H1 (cell line): ENCODE measurements around the gene TGM1. TPM values are rescaled to one million over a fixed set of nuclear protein-coding genes. Genes with fewer than 3 reads are reported as not detected.

Source experiments
- CHD2 ChIP-seq: IDR thresholded peaks from 2 replicates; pipeline ENCODE4 v1.6.1; 2012; ENCODE audit warnings: low read length, improper control_type of control experiment
- CTBP2 ChIP-seq: IDR thresholded peaks from 2 replicates; pipeline ENCODE4 v1.7.0; 2011; ENCODE audit warnings: borderline replicate concordance, mild to moderate bottlenecking, moderate library complexity, mixed read lengths, low read length; ENCODE audit not compliant: insufficient read depth, insufficient read length
- FOSL1 ChIP-seq: IDR thresholded peaks from 2 replicates; pipeline ENCODE4 v1.6.1; 2011; ENCODE audit warnings: mild to moderate bottlenecking, low read depth, low read length, moderate library complexity; ENCODE audit not compliant: insufficient read depth
- JUN ChIP-seq: IDR thresholded peaks from 2 replicates; pipeline ENCODE4 v1.6.1; 2011; ENCODE audit warnings: low read depth, mild to moderate bottlenecking, improper control_type of control experiment, low read length
- SIX5 ChIP-seq: IDR thresholded peaks from 2 replicates; pipeline ENCODE4 v1.6.1; 2011; ENCODE audit warnings: mild to moderate bottlenecking, low read depth, low read length
- TAF7 ChIP-seq: optimal IDR thresholded peaks from 2 replicates; pipeline ENCODE3; 2011; ENCODE audit warnings: low read depth, mild to moderate bottlenecking, inconsistent platforms, low read length, moderate library complexity, borderline replicate concordance
- polyA plus RNA-seq, 7 experiments: library from polyadenylated mRNA; depleted of rRNA in 3 of 7; stranded (reverse) in 5 of 7; unstranded in 2 of 7; fragments of >200 nt in 5 of 7; fragments of 200-250 nt in 2 of 7; gene quantifications; 1 replicate in 5 of 7; 2 replicates in 1 of 7; 4 replicates in 1 of 7; pipeline versions ENCODE4 v1.2.1 to v1.2.3, GENCODE V29; 2011 to 2013; ENCODE audit warnings: missing spikeins in 2 of 7, mixed read lengths in 2 of 7
- total RNA-seq: library from RNA; stranded (reverse); fragmentation: NEBNext Ultra II Directional; extraction: Animal tissue kit (Norgen Biotek cat#: 25700); gene quantifications from 2 replicates; pipeline ENCODE4 v1.2.1, GENCODE V29; 2021

Gene TGM1
- total and polyA plus RNA-seq, 2 of the 8 experiments (the other 6 are each of a cell fraction or from before 2014, with no cell fraction given), result 1.8 to 2.2 TPM

DNA sequence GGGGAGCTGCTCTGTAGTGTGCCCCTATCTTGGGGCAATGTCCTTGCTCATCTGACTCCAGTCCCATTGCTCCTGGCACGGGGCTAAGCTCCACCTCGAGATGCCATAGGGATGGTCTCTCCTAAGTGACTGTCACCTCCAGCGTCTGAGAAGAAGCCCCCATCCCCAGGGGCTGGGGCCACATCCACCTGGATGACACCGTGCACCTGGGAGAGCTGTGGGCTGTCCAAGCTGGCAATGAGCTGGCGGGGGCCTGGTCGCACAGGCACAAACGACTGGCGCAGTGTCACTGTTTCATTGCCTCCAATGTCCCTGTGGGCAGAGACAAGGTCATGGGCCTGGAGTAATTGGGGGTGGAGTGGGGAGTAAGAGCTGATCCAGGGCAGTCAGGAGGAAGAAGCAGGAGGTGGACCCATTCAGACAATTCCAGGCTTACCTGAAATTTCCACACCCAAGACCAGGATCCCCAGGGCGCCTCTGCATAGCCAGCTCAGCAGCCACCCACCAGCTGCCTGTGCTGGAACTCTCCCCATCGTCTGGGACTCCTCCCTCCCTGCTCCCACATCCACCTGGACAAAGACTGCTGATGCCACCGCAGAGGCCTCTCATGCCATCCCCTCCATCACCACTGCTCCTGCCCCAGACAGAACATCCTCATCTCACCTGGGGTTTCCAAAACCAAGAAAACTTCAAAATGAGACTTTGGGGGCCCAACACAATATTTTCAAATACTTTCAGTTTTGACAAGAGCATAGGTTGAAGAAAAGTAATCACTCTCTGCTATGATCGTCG lies 13.6 kb downstream of the TGM1 start (continued):
- TF ChIP-seq TAF7 (no peak), CTBP2 (no peak), CHD2 (no peak), JUN (no peak), SIX5 (no peak), FOSL1 (no peak)
